ENCODE measurements around the gene LIN28B. TPM values are rescaled to one million over a fixed set of nuclear protein-coding genes. Genes with fewer than 3 reads are reported as not detected.

LIN28B gene
- total and polyA plus RNA-seq, 2 experiments from 2014 or later: 35.3 to 96.4 TPM

- TF ChIP-seq ZNF462 (CRISPR knock-in tag; IDR thresholded peaks at IDR 0.05): no peak
- TF ChIP-seq ETS1 (IDR thresholded peaks at IDR 0.05): peak; percentile 36; the same call in 1 of the 2 replicates
- no peak for TF ChIP-seq CREB1 (CRISPR knock-in tag; IDR thresholded peaks at IDR 0.05; ENCODE audit: low read depth)
- peak; percentile 33; the same call in 1 of the 2 replicates for TF ChIP-seq POLR2AphosphoS5 (IDR thresholded peaks at IDR 0.05; ENCODE audit: low read depth)
- 0 out of 2 replicates have a peak, but pooled peaks have one; percentile 32 for TF ChIP-seq ZNF114 (CRISPR knock-in tag; IDR thresholded peaks at IDR 0.05)
- TF ChIP-seq, protein P1, sequence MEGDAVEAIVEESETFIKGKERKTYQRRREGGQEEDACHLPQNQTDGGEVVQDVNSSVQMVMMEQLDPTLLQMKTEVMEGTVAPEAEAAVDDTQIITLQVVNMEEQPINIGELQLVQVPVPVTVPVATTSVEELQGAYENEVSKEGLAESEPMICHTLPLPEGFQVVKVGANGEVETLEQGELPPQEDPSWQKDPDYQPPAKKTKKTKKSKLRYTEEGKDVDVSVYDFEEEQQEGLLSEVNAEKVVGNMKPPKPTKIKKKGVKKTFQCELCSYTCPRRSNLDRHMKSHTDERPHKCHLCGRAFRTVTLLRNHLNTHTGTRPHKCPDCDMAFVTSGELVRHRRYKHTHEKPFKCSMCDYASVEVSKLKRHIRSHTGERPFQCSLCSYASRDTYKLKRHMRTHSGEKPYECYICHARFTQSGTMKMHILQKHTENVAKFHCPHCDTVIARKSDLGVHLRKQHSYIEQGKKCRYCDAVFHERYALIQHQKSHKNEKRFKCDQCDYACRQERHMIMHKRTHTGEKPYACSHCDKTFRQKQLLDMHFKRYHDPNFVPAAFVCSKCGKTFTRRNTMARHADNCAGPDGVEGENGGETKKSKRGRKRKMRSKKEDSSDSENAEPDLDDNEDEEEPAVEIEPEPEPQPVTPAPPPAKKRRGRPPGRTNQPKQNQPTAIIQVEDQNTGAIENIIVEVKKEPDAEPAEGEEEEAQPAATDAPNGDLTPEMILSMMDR (conservative IDR thresholded peaks at IDR 0.05; ENCODE audit: low read depth in 2 of 2): peak; percentile 66 to 85
Measured at GRCh38 chr6:104940893-104941728, 15.8 kb upstream of the LIN28B start (continued).
